Activated T-helper 1 cell treated with anti-CD3 and anti-CD28 coated beads, Interleukin-2, amount 50 U/mL, for 16 hours (primary cell): ENCODE data around the gene GLYR1.

Experiments
- DNase-seq, 2 donors: peaks; one replicate each; pipeline ENCODE4 v3.0.0-alpha.2; 2020; ENCODE audit warnings: low read depth in 1 of 2, low spot score in 1 of 2

GLYR1 gene

GRCh38 chr16:4766875-4767628, 80.0 kb downstream of the GLYR1 start, which contains the start of gene ZNF500:
TSS of gene ZNF500 (minus strand) at chr16:4767162. CDS start at chr16:4765978, 1,184 bp downstream.
- DNase-seq = peak; percentile 93 to 96

DNA sequence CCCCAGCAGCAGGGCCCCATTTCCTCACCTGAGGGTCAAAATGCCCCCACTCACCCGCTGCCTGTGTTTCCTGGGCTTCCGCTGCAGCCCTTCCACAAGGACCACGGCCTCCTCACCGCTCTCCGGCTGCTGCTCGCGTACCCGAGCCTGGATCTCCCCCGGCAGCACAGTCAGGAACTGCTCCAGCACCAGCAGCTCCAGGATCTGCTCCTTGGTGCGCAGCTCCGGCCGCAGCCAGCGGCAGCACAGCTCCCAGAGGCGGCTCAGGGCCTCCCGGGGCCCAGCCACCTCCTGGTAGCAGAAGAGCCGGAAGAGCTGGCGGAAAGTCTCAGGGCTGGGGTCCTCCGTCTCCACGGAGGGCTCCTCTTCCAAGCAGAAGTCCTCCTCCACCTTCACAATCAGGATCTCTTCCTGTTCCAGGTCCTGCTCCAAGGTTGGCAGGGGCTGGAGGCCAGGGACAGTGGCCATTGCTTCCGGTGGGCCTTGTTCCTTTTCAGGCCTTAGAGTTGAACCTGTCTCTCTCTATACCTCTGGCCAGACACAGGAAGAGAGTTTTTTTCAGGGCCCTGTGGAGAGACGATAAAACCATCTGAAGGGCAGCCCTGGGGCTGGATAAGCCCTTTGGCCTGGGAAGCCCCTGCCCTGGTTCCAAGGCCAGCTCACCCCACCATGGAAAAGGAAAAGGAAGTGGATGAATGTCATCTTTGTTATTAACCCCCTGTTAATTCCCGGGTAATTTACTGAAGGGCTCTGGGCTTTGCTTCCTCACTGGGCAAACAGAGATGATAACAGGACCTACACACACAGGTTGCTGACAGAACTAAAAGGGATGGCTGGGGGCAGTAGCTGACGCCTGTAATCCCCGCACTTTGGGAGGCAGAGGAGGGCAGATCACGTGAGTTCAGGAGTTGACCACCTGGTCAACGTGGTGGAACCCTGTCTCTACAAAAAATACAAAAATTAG, 81.3 kb downstream of the GLYR1 start:
- DNase-seq = no peak

DNA sequence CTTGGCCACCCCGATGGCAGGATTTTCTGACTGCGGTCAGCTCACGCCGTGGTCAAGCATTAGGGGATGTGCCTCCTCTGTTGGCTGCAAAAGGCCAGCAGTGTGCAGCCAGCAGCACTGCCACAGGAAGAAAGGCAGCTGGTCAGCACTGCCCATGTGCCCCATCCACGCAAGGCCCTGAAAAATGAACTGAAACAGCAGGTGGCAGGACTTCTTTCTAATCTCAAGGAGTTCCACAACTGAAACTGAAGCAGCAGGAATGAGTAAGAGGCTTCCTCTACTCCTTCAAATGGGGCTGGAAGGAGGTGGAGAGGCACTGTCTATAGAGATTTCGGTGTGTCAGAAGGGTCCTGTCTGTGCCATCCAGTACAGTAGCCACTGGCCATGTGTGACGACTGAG, 83.3 kb downstream of the GLYR1 start:
- no peak for DNase-seq

DNA sequence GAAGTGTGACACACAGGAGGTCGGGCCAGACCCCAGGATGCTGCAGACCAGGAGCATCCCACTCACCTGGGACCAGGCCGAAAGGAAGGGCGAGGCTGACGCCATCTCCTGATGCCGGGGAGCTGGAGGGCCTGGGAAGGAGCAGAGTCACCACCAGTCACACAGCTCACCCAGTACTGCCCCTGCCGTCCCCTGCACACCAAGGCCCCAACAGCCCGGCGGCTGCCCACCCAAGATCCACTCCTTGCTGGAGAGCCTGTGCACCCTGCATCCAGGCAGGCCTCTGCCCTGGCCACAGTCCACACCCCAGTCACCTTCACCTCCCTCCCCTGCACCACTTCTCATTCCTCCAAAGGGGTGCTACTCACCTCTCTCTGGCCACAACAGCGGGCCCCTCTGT, 84.9 kb downstream of the GLYR1 start:
- no peak for DNase-seq

GRCh38 chr16:4760221-4760910, 86.7 kb downstream of the GLYR1 start:
- DNase-seq = no peak

- no peak for DNase-seq
Measured at GRCh38 chr16:4755687-4756086, 91.4 kb downstream of the GLYR1 start.

DNA sequence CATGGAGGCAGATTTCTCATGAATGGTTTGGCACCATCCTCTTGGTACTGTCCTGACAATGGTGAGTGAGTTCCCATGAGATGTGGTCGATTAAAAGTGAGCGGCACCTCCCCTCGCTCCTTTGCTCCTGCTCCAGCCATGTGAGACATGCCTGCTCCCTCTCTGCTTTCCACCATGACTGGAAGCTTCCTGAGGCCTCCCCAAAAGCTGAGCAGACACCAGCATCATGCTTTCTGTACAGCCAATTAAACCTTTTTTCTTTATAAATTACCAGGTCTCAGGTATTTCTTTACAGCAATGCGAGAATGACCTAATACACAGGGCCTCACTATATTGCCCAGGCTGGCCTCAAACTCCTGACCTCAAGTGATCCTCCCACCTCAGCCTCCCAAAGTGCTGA, 92.2 kb downstream of the GLYR1 start:
- DNase-seq = no peak

DNA sequence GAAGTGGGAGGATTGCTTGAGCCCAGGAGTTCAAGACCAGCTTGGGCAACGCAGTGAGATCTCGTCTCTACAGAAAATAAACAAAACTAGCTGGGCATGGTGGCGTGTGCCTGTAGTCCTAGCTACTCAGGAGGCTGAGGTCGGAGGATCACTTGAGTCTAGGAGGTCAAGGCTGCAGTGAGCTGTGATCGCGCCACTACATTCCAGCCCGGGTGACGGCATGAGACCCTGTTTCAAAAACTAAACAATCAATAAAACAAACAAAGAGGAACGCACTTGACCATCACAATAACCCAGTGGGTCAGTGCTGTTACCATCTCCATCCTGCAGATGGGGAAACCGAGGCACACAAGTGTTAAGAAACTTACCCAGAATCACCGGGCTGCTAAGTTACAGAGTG, 93.9 kb downstream of the GLYR1 start:
- no peak for DNase-seq
